Mammary epithelial cell (primary cell): ENCODE data around the gene PBX1.

Experiments used
- CTCF ChIP-seq, 2 donors: IDR thresholded peaks in 1 of 2; conservative IDR thresholded peaks in 1 of 2; 2 replicates each; pipeline ENCODE4 v1.5.1; 2011 to 2012; ENCODE audit warnings: inconsistent platforms in 2 of 2, low read length in 2 of 2, mild to moderate bottlenecking in 2 of 2, control low read depth in 1 of 2, low read depth in 1 of 2; ENCODE audit not compliant: insufficient read depth in 1 of 2; ENCODE audit errors: extremely low read depth in 1 of 2
- EZH2 ChIP-seq: IDR thresholded peaks from 2 replicates; pipeline ENCODE4 v1.6.1; 2012; ENCODE audit warnings: low read length, inconsistent platforms, borderline replicate concordance

- TF ChIP-seq EZH2 = no peak
- no peak for TF ChIP-seq CTCF (conservative IDR thresholded peaks at IDR 0.05 in 1 of 2, IDR thresholded peaks at IDR 0.05 in 1 of 2; ENCODE audit: extremely low read depth in 1 of 2, insufficient read depth in 1 of 2, low read depth in 1 of 2, low read length in 2 of 2)
These were observed 18.3 kb downstream of the PBX1 start for GRCh38 chr1:164577291-164577690.
